GM12801 (cell line): Measurements from ENCODE around the gene TEPSIN.

Experiments
- TF ChIP-seq, protein P1 (sequence below): IDR thresholded peaks from one replicate; pipeline ENCODE4 v1.5.1; 2011; ENCODE audit warnings: control low read depth; ENCODE audit not compliant: insufficient read length; ENCODE audit errors: extremely low read depth

TEPSIN gene

DNA sequence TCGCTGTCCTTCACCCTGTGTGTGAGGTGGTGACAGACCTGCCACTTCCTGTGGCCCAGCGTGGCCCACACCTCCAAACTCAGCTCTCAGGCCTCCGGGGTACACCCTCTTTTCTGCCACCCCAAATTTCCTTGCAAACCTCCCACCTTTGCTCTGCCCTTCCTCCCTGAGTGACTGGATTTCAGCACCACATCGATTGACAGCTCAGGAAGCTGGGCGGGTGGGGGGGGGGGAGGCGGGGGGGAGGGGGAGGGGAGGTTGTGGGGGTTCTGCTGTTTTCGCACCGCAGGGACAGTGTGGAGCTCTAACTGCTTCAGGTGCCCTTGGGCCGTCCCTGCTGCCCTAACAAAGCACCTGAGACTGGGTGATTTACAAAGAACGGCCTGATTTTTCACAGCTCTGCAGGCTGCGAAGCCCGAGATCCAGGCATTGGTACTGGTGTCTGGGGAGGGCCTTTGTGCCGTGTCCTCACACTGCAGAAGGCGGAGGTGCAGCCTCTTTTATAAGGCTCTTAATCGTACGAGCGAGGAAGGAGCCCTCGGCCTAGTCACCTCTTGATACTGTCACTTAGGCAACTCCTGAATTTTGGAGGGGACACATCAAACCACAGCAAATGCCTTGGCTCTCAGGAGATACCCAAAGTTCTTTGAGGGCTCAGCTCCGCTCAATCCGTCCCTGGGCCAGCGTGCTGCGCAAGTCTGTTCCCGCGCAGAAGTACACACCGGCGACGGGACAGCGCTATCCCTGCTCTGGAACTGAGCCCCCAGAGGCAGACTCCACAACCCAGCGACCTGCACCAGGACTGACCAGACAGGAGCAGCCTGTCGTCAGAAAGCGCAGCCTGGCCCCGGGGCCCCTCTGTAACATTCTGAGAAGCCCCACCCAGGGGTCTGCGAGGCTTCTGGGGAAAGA is 3.8 kb upstream of the TEPSIN start:
- TF ChIP-seq, protein P1, sequence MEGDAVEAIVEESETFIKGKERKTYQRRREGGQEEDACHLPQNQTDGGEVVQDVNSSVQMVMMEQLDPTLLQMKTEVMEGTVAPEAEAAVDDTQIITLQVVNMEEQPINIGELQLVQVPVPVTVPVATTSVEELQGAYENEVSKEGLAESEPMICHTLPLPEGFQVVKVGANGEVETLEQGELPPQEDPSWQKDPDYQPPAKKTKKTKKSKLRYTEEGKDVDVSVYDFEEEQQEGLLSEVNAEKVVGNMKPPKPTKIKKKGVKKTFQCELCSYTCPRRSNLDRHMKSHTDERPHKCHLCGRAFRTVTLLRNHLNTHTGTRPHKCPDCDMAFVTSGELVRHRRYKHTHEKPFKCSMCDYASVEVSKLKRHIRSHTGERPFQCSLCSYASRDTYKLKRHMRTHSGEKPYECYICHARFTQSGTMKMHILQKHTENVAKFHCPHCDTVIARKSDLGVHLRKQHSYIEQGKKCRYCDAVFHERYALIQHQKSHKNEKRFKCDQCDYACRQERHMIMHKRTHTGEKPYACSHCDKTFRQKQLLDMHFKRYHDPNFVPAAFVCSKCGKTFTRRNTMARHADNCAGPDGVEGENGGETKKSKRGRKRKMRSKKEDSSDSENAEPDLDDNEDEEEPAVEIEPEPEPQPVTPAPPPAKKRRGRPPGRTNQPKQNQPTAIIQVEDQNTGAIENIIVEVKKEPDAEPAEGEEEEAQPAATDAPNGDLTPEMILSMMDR = no peak

DNA sequence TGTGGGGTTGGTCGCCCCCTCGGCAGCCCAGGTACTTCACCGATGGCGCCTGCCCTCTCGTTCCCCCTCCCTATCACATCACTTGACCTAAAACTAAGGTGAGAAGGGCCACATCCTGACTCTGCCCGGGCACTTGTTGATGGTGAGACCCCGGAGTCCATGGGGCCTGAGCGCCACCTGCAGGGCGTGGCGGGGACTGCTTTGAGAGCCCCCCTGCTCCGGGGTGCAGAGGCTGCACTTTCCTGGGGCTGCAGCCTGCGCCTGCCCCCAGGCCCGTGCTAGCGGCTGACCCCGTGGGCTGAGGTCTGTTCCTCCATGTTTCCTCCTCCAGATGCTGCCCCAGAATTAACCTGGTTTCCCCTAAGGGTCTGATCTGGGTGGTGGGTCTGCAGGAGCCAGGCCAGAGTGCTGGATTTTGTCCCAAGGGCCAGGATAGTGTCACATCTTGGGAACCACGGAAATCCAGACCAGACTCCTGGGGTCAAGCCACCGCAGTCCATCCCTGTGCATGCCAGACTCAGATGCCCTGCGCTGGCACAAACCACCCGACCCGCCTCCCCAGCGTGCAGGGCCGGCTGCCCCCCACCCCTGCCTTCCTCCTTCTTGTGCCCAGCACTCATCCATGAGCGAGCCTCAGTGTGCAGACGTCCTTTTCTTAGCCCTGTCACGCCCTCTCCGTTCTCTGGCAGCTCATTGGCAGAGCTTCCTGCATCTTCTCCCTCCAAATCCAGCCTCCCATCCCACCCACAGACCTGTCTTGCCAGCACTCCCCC is 3.0 kb upstream of the TEPSIN start:
- TF ChIP-seq, protein P1 = no peak

DNA sequence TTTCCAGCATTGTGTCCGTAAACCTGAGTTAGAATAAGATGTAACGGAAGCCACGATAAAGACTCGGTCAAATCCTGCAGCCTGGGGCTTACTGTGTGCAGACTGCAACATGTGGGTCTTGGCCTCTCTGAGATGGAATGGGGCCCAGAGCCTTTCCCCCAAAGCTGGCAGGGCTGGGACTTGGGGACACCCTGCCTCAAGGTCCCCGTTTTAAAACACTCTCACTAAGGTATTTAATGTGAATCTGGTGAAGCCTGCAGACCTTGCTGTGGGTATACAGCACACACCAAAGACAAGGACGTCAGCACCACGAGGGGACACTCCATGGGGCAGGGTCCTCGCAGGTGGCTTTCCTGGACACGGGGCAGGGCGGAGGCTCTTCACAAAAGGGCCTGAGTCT is 2.3 kb upstream of the TEPSIN start:
- TF ChIP-seq, protein P1 = no peak

DNA sequence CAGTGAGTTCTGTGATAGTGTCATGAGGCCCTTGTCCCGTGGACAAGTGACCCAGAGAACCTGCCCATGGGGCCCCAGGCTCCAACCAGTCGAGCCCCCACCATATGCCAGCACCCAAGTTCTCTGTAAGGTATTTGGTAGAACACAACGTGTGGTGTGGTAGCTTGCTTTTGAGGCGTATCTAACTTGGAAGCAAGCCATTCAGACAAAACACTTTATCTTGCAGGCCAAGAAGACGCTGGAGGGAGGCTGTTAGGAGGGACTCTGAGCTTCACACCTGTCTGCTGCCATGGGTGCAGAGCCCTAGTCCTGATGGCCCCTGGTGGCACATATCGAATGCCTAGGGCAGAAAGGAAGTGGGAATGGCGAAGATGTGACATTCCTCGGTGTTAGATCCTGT is 1.9 kb upstream of the TEPSIN start:
- TF ChIP-seq, protein P1 = no peak

DNA sequence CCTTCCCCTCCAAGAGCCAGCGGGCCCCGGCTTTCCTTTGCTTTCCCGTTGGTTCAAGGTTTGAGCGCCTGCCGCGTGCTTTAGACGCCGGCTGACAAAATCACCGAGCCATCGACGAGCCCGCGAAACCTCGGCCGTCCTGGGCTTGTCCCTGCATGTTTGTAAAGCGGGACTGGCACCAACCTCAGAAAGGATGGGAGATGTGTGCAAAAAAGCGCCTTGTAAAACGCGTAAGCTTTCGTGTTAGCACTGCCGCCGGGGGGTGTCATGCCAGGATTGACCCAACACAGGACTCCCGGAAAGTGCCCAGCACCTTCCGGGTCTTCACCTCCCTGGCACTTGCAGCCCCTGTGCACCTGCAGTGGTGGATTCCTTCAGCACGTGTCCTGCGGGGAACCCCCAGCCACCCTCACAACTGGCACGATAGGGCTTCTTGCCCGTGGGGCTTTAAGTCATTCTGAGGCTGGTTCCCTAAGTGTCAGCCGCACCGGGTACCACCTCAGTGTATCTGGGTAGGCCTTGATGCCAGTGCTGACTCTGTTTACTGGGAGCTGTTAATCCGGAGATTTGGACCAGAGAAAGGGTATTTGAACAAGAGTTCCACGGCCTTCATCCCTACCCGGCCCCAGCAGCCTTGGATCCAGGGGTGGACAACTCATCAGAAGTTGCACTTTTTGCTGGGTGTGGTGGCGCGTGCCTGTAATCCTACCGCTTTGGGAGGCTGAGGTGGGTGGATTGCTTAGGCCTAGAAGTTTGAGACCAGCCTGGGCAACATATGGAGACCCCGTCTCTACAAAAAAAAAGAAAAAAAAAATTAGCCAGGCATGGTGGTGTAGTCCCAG is 1.1 kb upstream of the TEPSIN start:
- TF ChIP-seq, protein P1 = no peak

DNA sequence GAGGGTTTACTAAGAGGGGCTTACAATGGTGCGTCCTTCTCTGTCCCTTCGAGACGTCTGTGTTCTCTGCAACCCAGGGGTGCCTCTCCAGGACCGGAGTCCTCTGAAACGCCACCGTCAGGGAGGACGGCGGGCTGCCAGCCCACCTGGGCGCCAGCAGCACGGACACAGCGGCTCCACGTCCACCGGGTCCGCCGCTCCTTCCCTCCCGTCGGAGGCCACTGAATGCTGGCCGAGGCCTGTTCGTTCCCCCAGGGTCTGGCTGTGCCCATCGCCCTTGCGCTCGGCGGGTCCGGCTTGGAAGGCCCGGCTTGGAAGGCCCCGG is 403 bp downstream of the TEPSIN start:
- TF ChIP-seq, protein P1 = no peak
